ENCODE data around the gene IRX1.

IRX1 gene

GRCh38 chr5:3604501-3604900, 8.9 kb downstream of the IRX1 start:
- no peak for DNase-seq (ENCODE audit: low read depth in 1 of 2, low spot score in 1 of 2)
- no peak for TF ChIP-seq JUND (IDR thresholded peaks at IDR 0.05; ENCODE audit: low read depth)
- in situ Hi-C loops (cut with HindIII; ENCODE audit: low pct_unique_long_range_greater_than_20kb, low sequenced_read_pairs), result no loop called here

GRCh38 chr5:3605298-3606010, 9.8 kb downstream of the IRX1 start:
- in situ Hi-C loops (cut with HindIII; ENCODE audit: low pct_unique_long_range_greater_than_20kb, low sequenced_read_pairs), result no loop called here
- TF ChIP-seq JUND (IDR thresholded peaks at IDR 0.05; ENCODE audit: low read depth), result no peak
- DNase-seq (ENCODE audit: low read depth in 1 of 2, low spot score in 1 of 2), result no peak

- DNase-seq (ENCODE audit: low read depth in 1 of 2, low spot score in 1 of 2), result no peak
- in situ Hi-C loops (cut with HindIII; ENCODE audit: low pct_unique_long_range_greater_than_20kb, low sequenced_read_pairs), result no loop called here
- no peak for TF ChIP-seq JUND (IDR thresholded peaks at IDR 0.05; ENCODE audit: low read depth)
Observed at GRCh38 chr5:3606121-3606831, 10.6 kb downstream of the IRX1 start.

- in situ Hi-C loops (cut with HindIII; ENCODE audit: low pct_unique_long_range_greater_than_20kb, low sequenced_read_pairs), result no loop called here
- TF ChIP-seq JUND (IDR thresholded peaks at IDR 0.05; ENCODE audit: low read depth), result no peak
- no peak for DNase-seq (ENCODE audit: low read depth in 1 of 2, low spot score in 1 of 2)
Observed at GRCh38 chr5:3607541-3608181, 12.0 kb downstream of the IRX1 start.

- DNase-seq (ENCODE audit: low read depth in 1 of 2, low spot score in 1 of 2), result no peak
- TF ChIP-seq JUND (IDR thresholded peaks at IDR 0.05; ENCODE audit: low read depth), result no peak
- in situ Hi-C loops (cut with HindIII; ENCODE audit: low pct_unique_long_range_greater_than_20kb, low sequenced_read_pairs), result no loop called here
Observed at GRCh38 chr5:3609120-3609681, 13.6 kb downstream of the IRX1 start.

GRCh38 chr5:3612591-3613042, 17.0 kb downstream of the IRX1 start:
- in situ Hi-C loops (cut with HindIII; ENCODE audit: low pct_unique_long_range_greater_than_20kb, low sequenced_read_pairs), result no loop called here
- TF ChIP-seq JUND (IDR thresholded peaks at IDR 0.05; ENCODE audit: low read depth), result no peak
- no peak for DNase-seq (ENCODE audit: low read depth in 1 of 2, low spot score in 1 of 2)

- DNase-seq (ENCODE audit: low read depth in 1 of 2, low spot score in 1 of 2), result no peak
- TF ChIP-seq JUND (IDR thresholded peaks at IDR 0.05; ENCODE audit: low read depth), result no peak
- in situ Hi-C loops (cut with HindIII; ENCODE audit: low pct_unique_long_range_greater_than_20kb, low sequenced_read_pairs), result no loop called here
Observed at GRCh38 chr5:3613726-3614125, 18.1 kb downstream of the IRX1 start.

- DNase-seq (ENCODE audit: low read depth in 1 of 2, low spot score in 1 of 2), result no peak
- no peak for TF ChIP-seq JUND (IDR thresholded peaks at IDR 0.05; ENCODE audit: low read depth)
Observed at GRCh38 chr5:3615217-3615616, 19.6 kb downstream of the IRX1 start.

GRCh38 chr5:3615829-3616228, 20.2 kb downstream of the IRX1 start:
- TF ChIP-seq JUND (IDR thresholded peaks at IDR 0.05; ENCODE audit: low read depth), result no peak
- DNase-seq (ENCODE audit: low read depth in 1 of 2, low spot score in 1 of 2), result no peak
- in situ Hi-C loops (cut with HindIII; ENCODE audit: low pct_unique_long_range_greater_than_20kb, low sequenced_read_pairs), result no loop called here

More at GRCh38 chr5:3615217-3615616, 19.6 kb downstream of the IRX1 start:
- in situ Hi-C loops (cut with HindIII; ENCODE audit: low pct_unique_long_range_greater_than_20kb, low sequenced_read_pairs), result no loop called here

- DNase-seq (ENCODE audit: low read depth in 1 of 2, low spot score in 1 of 2), result no peak
- TF ChIP-seq JUND (IDR thresholded peaks at IDR 0.05; ENCODE audit: low read depth), result no peak
- in situ Hi-C loops (cut with HindIII; ENCODE audit: low pct_unique_long_range_greater_than_20kb, low sequenced_read_pairs), result no loop called here
Observed at GRCh38 chr5:3619579-3619978, 23.9 kb downstream of the IRX1 start.

GRCh38 chr5:3622961-3623360, 27.3 kb downstream of the IRX1 start:
- in situ Hi-C loops (cut with HindIII; ENCODE audit: low pct_unique_long_range_greater_than_20kb, low sequenced_read_pairs), result no loop called here
- DNase-seq (ENCODE audit: low read depth in 1 of 2, low spot score in 1 of 2), result no peak

GRCh38 chr5:3625626-3626025, 30.0 kb downstream of the IRX1 start:
- TF ChIP-seq JUND (IDR thresholded peaks at IDR 0.05; ENCODE audit: low read depth), result no peak
- in situ Hi-C loops (cut with HindIII; ENCODE audit: low pct_unique_long_range_greater_than_20kb, low sequenced_read_pairs), result no loop called here
- DNase-seq (ENCODE audit: low read depth in 1 of 2, low spot score in 1 of 2), result no peak

More at GRCh38 chr5:3622961-3623360, 27.3 kb downstream of the IRX1 start:
- no peak for TF ChIP-seq JUND (IDR thresholded peaks at IDR 0.05; ENCODE audit: low read depth)

- in situ Hi-C loops (cut with HindIII; ENCODE audit: low pct_unique_long_range_greater_than_20kb, low sequenced_read_pairs), result no loop called here
- no peak for DNase-seq (ENCODE audit: low read depth in 1 of 2, low spot score in 1 of 2)
- TF ChIP-seq JUND (IDR thresholded peaks at IDR 0.05; ENCODE audit: low read depth), result no peak
Observed at GRCh38 chr5:3634061-3634460, 38.4 kb downstream of the IRX1 start.

Data from T47D (cell line).